K562 (cell line): ENCODE measurements around the gene MEIS1. TPM values are rescaled to one million over a fixed set of nuclear protein-coding genes. Genes with fewer than 3 reads are reported as not detected.

ENCODE experiments used
- BHLHE40 ChIP-seq: IDR thresholded peaks from 2 replicates; pipeline ENCODE4 v1.6.1; 2011; ENCODE audit warnings: low read length, improper control_type of control experiment
- CBFA2T2 ChIP-seq: fragments of 450-650 bp; conservative IDR thresholded peaks from 2 replicates; pipeline ENCODE4 v1.6.1; 2017; ENCODE audit warnings: mild to moderate bottlenecking
- FIP1L1 ChIP-seq: fragments of 200-400 bp; formaldehyde crosslinking; IDR thresholded peaks from 2 replicates; pipeline ENCODE4 v1.6.1; 2018; ENCODE audit warnings: mild to moderate bottlenecking, low read depth, low read length; ENCODE audit not compliant: poor library complexity, severe bottlenecking
- GTF2E2 ChIP-seq: fragments of 200-800 bp; sonication (Bioruptor generic); IDR thresholded peaks from 2 replicates; pipeline ENCODE4 v1.6.1; 2016; ENCODE audit warnings: missing genetic modification characterization, missing compliant biosample characterization
- HCFC1 ChIP-seq: IDR thresholded peaks from 2 replicates; pipeline ENCODE4 v1.6.1; 2012; ENCODE audit warnings: low read depth, low read length, improper control_type of control experiment
- HDAC8 ChIP-seq: fragments of 450-650 bp; IDR thresholded peaks from 2 replicates; pipeline ENCODE4 v1.6.1; 2016; ENCODE audit warnings: mild to moderate bottlenecking, missing genetic modification characterization, moderate library complexity, missing compliant biosample characterization
- KLF13 ChIP-seq: fragments of 450-650 bp; IDR thresholded peaks from 2 replicates; pipeline ENCODE4 v1.6.1; 2016; ENCODE audit warnings: missing genetic modification characterization, low read depth, mild to moderate bottlenecking, missing compliant biosample characterization, moderate library complexity, borderline replicate concordance
- LEF1 ChIP-seq: fragments of 450-650 bp; IDR thresholded peaks from 2 replicates; pipeline ENCODE4 v1.6.1; 2016; ENCODE audit warnings: mild to moderate bottlenecking
- RBM22 ChIP-seq: fragments of 200-400 bp; formaldehyde crosslinking; IDR thresholded peaks from 2 replicates; pipeline ENCODE4 v1.6.1; 2018; ENCODE audit warnings: low read length, low read depth; ENCODE audit not compliant: poor library complexity, severe bottlenecking
- RBM25 ChIP-seq: fragments of 200-400 bp; formaldehyde crosslinking; IDR thresholded peaks from 2 replicates; pipeline ENCODE4 v1.6.1; 2018; ENCODE audit warnings: low read length, low read depth, moderate library complexity; ENCODE audit not compliant: severe bottlenecking
- TSHZ1 ChIP-seq: fragments of 250-450 bp; sonication (Bioruptor Pico); IDR thresholded peaks from 2 replicates; pipeline ENCODE4 v1.4.0; 2020; ENCODE audit warnings: mild to moderate bottlenecking, moderate library complexity
- ZBTB8A ChIP-seq: fragments of 450-650 bp; IDR thresholded peaks from 2 replicates; pipeline ENCODE4 v1.6.1; 2018; ENCODE audit warnings: mild to moderate bottlenecking, moderate library complexity; ENCODE audit not compliant: partially characterized antibody
- polyA plus RNA-seq, 8 experiments: library from polyadenylated mRNA; depleted of rRNA in 4 of 8; stranded (reverse) in 5 of 8; unstranded in 3 of 8; fragments of >200 nt; fragmentation: Nextera tagmentation in 2 of 8; fragmentation: Illumina TruSeq in 1 of 8; extraction: Ambion mirVana in 2 of 8; extraction: Trizol in 1 of 8; gene quantifications; 2 replicates each; pipeline versions ENCODE4 v1.2.1 to v1.2.3, GENCODE V29; 2011 to 2014; ENCODE audit warnings: inconsistent platforms in 1 of 8, missing spikeins in 1 of 8
- total RNA-seq, 7 experiments: library from RNA; depleted of rRNA in 6 of 7; stranded (reverse); fragments of >200 nt in 6 of 7; fragmentation: Illumina TruSeq in 2 of 7; extraction: Trizol in 2 of 7; gene quantifications; 2 replicates each; pipeline versions ENCODE4 v1.2.1 to v1.2.3, GENCODE V29; 2011 to 2021; ENCODE audit warnings: low replicate concordance in 1 of 7
- TF ChIP-seq, protein P1 (sequence below), 2 experiments: fragments of 450-650 bp; conservative IDR thresholded peaks; 2 replicates each; pipeline ENCODE4 v1.6.1; 2017; ENCODE audit warnings: mild to moderate bottlenecking in 2 of 2, moderate library complexity in 2 of 2
- TF ChIP-seq, protein P2 (sequence below), 2 experiments: IDR thresholded peaks; 2 replicates each; pipeline ENCODE4 v1.6.1; 2012; ENCODE audit warnings: improper control_type of control experiment in 2 of 2, low read depth in 2 of 2, low read length in 2 of 2, borderline replicate concordance in 1 of 2
- TF ChIP-seq, protein P3 (sequence below): fragments of 450-650 bp; IDR thresholded peaks from 2 replicates; pipeline ENCODE4 v1.6.1; 2018; ENCODE audit not compliant: partially characterized antibody

MEIS1 gene
- total and polyA plus RNA-seq, 9 of the 15 experiments (the other 6 are each of a cell fraction or from before 2014, with no cell fraction given) = 2.3 to 9.0 (median 5.9) TPM

DNA sequence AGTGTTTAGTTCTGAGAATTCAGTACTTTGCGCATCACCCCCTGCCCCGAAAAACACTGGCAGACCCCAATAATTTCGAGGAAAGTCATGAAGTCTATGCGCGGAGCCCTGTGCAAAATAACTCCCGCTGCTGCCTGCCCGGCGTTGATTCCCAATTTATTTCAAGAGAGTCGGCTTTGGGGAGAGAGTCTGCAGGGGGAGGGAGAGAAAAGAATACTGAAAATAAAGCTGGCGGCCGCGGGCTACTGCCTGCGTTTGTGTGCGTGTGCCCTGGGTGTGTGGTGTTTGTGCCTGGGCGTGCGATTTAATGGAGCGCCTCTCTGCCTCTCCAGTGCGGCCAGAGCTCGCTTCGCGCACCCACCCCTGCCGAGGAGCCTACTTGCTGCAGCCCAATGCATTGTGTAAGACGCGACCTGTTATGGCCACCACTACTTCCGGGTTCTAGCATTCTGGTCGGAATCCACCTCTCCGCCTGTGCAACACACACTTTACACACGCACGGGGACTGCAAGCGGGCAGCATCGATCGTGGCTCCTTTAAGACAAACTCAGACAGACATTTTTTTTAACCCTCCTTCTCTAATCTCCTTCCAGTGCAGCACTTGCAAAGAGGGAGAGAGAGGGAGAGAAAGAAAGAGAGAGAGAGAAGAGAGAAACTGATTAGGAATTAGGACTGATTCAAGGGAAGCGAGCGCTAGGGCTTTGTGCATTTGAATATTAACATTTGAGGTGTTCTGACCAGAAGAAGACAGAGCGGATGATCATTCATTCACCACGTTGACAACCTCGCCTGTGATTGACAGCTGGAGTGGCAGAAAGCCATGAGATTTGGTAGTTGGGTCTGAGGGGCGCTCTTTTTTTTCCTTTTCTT, at the start of gene MEIS1 (continued):
- no peak for TF ChIP-seq TSHZ1
- no peak for TF ChIP-seq KLF13 (tag)
- TF ChIP-seq, protein P1, sequence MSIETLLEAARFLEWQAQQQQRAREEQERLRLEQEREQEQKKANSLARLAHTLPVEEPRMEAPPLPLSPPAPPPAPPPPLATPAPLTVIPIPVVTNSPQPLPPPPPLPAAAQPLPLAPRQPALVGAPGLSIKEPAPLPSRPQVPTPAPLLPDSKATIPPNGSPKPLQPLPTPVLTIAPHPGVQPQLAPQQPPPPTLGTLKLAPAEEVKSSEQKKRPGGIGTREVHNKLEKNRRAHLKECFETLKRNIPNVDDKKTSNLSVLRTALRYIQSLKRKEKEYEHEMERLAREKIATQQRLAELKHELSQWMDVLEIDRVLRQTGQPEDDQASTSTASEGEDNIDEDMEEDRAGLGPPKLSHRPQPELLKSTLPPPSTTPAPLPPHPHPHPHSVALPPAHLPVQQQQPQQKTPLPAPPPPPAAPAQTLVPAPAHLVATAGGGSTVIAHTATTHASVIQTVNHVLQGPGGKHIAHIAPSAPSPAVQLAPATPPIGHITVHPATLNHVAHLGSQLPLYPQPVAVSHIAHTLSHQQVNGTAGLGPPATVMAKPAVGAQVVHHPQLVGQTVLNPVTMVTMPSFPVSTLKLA (conservative IDR thresholded peaks at IDR 0.05) = peak; percentile 69 to 77
- peak; percentile 44 for TF ChIP-seq HCFC1
- peak; percentile 89 for TF ChIP-seq BHLHE40
- TF ChIP-seq FIP1L1 = no peak
- peak; percentile 87 for TF ChIP-seq GTF2E2 (tag)
- TF ChIP-seq, protein P2, sequence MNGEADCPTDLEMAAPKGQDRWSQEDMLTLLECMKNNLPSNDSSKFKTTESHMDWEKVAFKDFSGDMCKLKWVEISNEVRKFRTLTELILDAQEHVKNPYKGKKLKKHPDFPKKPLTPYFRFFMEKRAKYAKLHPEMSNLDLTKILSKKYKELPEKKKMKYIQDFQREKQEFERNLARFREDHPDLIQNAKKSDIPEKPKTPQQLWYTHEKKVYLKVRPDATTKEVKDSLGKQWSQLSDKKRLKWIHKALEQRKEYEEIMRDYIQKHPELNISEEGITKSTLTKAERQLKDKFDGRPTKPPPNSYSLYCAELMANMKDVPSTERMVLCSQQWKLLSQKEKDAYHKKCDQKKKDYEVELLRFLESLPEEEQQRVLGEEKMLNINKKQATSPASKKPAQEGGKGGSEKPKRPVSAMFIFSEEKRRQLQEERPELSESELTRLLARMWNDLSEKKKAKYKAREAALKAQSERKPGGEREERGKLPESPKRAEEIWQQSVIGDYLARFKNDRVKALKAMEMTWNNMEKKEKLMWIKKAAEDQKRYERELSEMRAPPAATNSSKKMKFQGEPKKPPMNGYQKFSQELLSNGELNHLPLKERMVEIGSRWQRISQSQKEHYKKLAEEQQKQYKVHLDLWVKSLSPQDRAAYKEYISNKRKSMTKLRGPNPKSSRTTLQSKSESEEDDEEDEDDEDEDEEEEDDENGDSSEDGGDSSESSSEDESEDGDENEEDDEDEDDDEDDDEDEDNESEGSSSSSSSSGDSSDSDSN (IDR thresholded peaks at IDR 0.05; ENCODE audit: borderline replicate concordance in 1 of 2, low read depth in 2 of 2, low read length in 2 of 2) = peak in 1 of 2 experiments; percentile 72; a peak in 1 of 4 replicates
- TF ChIP-seq, protein P3, sequence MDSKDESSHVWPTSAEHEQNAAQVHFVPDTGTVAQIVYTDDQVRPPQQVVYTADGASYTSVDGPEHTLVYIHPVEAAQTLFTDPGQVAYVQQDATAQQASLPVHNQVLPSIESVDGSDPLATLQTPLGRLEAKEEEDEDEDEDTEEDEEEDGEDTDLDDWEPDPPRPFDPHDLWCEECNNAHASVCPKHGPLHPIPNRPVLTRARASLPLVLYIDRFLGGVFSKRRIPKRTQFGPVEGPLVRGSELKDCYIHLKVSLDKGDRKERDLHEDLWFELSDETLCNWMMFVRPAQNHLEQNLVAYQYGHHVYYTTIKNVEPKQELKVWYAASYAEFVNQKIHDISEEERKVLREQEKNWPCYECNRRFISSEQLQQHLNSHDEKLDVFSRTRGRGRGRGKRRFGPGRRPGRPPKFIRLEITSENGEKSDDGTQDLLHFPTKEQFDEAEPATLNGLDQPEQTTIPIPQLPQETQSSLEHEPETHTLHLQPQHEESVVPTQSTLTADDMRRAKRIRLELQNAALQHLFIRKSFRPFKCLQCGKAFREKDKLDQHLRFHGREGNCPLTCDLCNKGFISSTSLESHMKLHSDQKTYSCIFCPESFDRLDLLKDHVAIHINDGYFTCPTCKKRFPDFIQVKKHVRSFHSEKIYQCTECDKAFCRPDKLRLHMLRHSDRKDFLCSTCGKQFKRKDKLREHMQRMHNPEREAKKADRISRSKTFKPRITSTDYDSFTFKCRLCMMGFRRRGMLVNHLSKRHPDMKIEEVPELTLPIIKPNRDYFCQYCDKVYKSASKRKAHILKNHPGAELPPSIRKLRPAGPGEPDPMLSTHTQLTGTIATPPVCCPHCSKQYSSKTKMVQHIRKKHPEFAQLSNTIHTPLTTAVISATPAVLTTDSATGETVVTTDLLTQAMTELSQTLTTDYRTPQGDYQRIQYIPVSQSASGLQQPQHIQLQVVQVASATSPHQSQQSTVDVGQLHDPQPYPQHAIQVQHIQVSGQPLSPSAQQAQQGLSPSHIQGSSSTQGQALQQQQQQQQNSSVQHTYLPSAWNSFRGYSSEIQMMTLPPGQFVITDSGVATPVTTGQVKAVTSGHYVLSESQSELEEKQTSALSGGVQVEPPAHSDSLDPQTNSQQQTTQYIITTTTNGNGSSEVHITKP = peak; percentile 99
- 0 out of 2 replicates have a peak, but pooled peaks have one; percentile 27 for TF ChIP-seq LEF1
- TF ChIP-seq HDAC8 (tag) = no peak
- no peak for TF ChIP-seq RBM25
- no peak for TF ChIP-seq ZBTB8A
- TF ChIP-seq CBFA2T2 = no peak
- TF ChIP-seq RBM22 = no peak
